HEK293 (cell line): Measurements from ENCODE around the gene PSORS1C1.

ENCODE experiments used
- ZNF626 ChIP-seq: fragments of 450-650 bp; sonication (Bioruptor Pico); formaldehyde crosslinking; IDR thresholded peaks from 2 replicates; pipeline ENCODE4 v1.5.1; 2018; ENCODE audit warnings: missing biosample characterization, missing genetic modification characterization, inconsistent platforms
- ZNF629 ChIP-seq: fragments of 450-650 bp; formaldehyde crosslinking; IDR thresholded peaks from 2 replicates; pipeline ENCODE4 v1.5.1; 2017; ENCODE audit warnings: missing biosample characterization, missing genetic modification characterization
- ZNF660 ChIP-seq: fragments of 450-650 bp; IDR thresholded peaks from 2 replicates; pipeline ENCODE4 v1.5.1; 2018; ENCODE audit warnings: missing biosample characterization, mild to moderate bottlenecking, missing genetic modification characterization

DNA sequence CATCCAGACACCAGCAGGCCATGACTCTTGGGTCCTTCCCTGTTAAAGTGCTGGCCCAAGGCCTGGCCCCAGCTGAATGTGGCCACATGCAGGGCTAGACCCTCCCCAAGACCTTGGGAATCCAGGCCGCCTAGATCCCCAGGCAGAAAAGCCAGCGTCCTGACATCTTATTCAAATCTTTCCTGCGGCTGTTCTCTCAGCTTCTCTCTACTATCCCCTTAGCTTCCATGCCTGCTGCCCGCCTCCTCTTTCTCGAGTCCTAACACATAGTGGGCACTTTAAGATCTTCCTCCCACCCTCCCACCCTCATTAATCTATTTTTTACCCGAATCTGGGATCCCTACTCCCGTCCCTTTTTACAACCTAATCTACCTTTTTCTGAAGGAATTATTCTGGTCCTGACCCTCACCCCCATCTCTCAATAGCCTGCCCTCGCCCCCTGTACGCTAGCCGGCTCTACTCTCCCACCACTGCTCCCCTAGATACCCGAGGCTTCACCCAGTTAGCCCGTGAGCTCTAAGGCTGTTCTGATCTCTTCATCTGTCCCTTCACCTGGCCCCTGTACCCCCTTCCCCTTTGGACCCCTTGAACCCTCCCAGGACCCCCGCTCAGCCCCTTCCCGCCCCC is 43.0 kb downstream of the PSORS1C1 start, which contains the start of gene CCHCR1:
- TF ChIP-seq ZNF629 (tag by site-specific recombination) (no peak), ZNF660 (tag by site-specific recombination) (no peak), ZNF626 (no peak)
